ENCODE results near the gene ARMC2. TPM values are rescaled to one million over a fixed set of nuclear protein-coding genes. Genes with fewer than 3 reads are reported as not detected.

Gene ARMC2
- 0.26 and 0.77 TPM in 2 replicates for total RNA-seq

DNA sequence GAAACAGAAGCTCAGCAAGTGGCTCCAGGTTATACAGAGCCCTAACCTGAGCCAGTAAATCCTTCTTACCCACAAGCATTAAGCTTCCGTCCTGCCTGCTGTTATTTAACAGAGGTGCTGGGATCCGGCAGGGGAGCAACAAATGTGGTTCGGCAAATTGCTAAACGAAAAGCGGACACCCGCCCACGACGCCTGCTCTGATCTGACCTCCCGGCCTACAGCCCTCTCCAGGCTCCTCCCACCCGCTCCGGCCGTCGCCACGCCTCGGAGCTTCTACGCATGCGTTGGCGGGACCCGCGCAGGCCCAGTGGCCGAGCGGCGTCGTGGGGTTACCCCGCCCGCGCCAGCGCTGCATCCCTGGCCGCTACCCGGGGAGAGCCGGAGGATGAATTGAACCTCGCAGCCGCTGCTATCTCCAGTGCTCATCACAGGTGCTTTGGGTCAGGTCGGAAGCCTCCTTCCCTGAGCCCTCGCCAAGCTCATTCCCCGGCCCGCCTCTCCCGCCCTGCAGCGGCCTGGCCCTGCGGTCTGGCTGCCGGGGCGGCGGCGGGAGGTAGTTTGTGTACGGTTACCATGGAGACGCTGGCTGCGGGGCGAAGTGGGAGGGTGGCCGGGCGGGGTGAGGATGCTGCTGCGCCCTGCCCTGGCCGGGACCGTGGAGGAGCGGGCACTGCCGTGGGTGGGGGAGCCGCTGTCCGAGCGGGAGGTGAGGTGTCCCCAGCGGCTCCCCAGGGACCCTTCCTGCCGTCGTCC lies at the start of gene ARMC2:
TSS of gene ARMC2 (plus strand) at position 307 of the 753 bp plus-strand sequence. CDS start 5,846 bp downstream, outside the sequence.
- H3K36me3 ChIP-seq (ENCODE audit: control insufficient read depth, insufficient read depth, low read length) = no peaks in the 10 kb centered on the region
- TF ChIP-seq, protein P1, sequence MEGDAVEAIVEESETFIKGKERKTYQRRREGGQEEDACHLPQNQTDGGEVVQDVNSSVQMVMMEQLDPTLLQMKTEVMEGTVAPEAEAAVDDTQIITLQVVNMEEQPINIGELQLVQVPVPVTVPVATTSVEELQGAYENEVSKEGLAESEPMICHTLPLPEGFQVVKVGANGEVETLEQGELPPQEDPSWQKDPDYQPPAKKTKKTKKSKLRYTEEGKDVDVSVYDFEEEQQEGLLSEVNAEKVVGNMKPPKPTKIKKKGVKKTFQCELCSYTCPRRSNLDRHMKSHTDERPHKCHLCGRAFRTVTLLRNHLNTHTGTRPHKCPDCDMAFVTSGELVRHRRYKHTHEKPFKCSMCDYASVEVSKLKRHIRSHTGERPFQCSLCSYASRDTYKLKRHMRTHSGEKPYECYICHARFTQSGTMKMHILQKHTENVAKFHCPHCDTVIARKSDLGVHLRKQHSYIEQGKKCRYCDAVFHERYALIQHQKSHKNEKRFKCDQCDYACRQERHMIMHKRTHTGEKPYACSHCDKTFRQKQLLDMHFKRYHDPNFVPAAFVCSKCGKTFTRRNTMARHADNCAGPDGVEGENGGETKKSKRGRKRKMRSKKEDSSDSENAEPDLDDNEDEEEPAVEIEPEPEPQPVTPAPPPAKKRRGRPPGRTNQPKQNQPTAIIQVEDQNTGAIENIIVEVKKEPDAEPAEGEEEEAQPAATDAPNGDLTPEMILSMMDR (IDR thresholded peaks at IDR 0.05; ENCODE audit: insufficient read depth, low read length, severe bottlenecking) = no peak
- DNase-seq (ENCODE audit: low read depth) (peak; percentile 70), FAIRE-seq (no peak)
- no peaks in the 10 kb centered on the region for H3K27me3 ChIP-seq (ENCODE audit: control insufficient read depth, insufficient read depth, low read length)
- peak within 1 kb of the TSS; percentile 75 for H3K4me3 ChIP-seq (ENCODE audit: low read depth, low read length)

GRCh38 chr6:108798670-108799353 lies 49.4 kb upstream of the ARMC2 start:
- no peaks in the 10 kb centered on the region for H3K36me3 ChIP-seq (ENCODE audit: control insufficient read depth, insufficient read depth, low read length)
- TF ChIP-seq, protein P1 (IDR thresholded peaks at IDR 0.05; ENCODE audit: insufficient read depth, low read length, severe bottlenecking) = no peak
- FAIRE-seq = peak; percentile 36
- no peaks in the 10 kb centered on the region for H3K27me3 ChIP-seq (ENCODE audit: control insufficient read depth, insufficient read depth, low read length)
- DNase-seq (ENCODE audit: low read depth) = no peak
- no peak overlapping the region for H3K4me3 ChIP-seq (ENCODE audit: low read depth, low read length)

DNA sequence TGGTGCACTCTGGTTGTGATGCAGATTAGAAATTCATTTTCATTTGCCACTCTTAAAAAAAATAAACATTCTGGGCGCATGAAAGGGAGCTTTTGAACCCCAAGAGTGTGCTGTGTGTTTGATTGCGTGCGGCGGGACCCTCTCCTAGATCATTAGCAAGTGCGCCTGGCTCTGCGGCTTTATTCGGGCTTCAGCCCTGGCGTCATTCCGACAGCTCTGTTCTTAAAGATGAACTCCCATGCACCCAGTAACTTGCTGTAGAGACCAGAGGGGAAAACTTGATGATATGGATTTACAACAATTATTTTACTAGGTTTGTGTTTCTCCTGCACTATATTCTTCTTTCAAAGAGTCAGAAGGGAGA lies 48.9 kb upstream of the ARMC2 start:
- DNase-seq (ENCODE audit: low read depth) (no peak), FAIRE-seq (no peak)
- no peak overlapping the region for H3K4me3 ChIP-seq (ENCODE audit: low read depth, low read length)
- TF ChIP-seq, protein P1 (IDR thresholded peaks at IDR 0.05; ENCODE audit: insufficient read depth, low read length, severe bottlenecking) = no peak
- no peaks in the 10 kb centered on the region for H3K36me3 ChIP-seq (ENCODE audit: control insufficient read depth, insufficient read depth, low read length)
- H3K27me3 ChIP-seq (ENCODE audit: control insufficient read depth, insufficient read depth, low read length) = no peaks in the 10 kb centered on the region

DNA sequence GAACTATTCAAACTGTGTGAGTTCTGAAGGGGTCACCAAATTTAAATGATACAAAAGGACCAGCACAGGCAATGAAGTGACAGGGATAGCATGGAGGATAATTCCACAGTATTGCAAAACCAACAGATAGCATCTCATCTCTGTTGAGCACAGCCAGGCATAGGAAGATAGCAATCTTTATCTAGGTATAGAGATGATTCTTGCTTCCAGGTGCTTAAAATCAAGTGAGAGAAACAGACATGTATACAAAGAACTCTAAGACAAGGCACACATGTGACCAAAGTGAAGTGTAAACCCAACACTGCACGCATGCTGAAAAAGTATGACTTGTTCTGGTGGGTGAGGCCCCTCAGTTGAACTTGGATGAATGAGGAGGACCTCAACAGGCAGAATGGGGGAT lies 48.4 kb upstream of the ARMC2 start:
- FAIRE-seq = no peak
- TF ChIP-seq, protein P1 (IDR thresholded peaks at IDR 0.05; ENCODE audit: insufficient read depth, low read length, severe bottlenecking) = no peak
- no peak for DNase-seq (ENCODE audit: low read depth)
- Histone ChIP-seq H3K27me3 (ENCODE audit: control insufficient read depth, insufficient read depth, low read length) (no peaks in the 10 kb centered on the region), H3K36me3 (ENCODE audit: control insufficient read depth, insufficient read depth, low read length) (no peaks in the 10 kb centered on the region), H3K4me3 (ENCODE audit: low read depth, low read length) (no peak overlapping the region)

DNA sequence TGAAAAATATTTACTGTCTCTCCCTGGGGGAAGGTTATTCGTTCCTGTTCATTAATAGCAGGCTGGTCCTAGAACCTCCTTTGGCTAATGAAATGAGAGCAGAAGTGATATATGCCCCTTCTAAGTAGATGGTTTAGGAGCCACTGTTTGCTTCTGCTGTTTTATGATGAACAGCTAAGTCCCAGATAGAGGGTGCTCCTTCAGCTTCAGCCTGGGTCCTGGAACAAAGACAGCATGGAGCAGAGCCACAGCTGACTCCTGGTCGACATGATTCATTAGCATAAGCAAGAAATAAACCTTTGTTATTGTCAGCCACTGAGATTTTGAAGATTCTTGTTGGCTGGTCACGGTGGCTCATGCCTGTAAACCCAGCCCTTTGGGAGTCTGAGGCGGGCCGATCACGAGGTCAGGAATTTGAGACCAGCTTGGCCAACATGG lies 47.8 kb upstream of the ARMC2 start:
- DNase-seq (ENCODE audit: low read depth) (no peak), FAIRE-seq (no peak)
- no peak overlapping the region for H3K4me3 ChIP-seq (ENCODE audit: low read depth, low read length)
- no peaks in the 10 kb centered on the region for H3K27me3 ChIP-seq (ENCODE audit: control insufficient read depth, insufficient read depth, low read length)
- H3K36me3 ChIP-seq (ENCODE audit: control insufficient read depth, insufficient read depth, low read length) = no peaks in the 10 kb centered on the region
- TF ChIP-seq, protein P1 (IDR thresholded peaks at IDR 0.05; ENCODE audit: insufficient read depth, low read length, severe bottlenecking) = no peak
